CMK (cell line): ENCODE results near the gene MEP1B.
"Not testable (repeated sequence)": the region's sequence is repeated elsewhere in the genome, so short reads cannot be mapped to it uniquely, and the experiment has no call there.

Source experiments
- DNase-seq: peaks from one replicate; pipeline ENCODE4 v3.0.0-alpha.2; 2010; ENCODE audit warnings: low read depth

MEP1B gene

GRCh38 chr18:32209685-32210445 lies 20.0 kb downstream of the MEP1B start:
- no peak for DNase-seq

GRCh38 chr18:32213693-32214092 lies 23.9 kb downstream of the MEP1B start:
- DNase-seq, result no peak

GRCh38 chr18:32216390-32216789 lies 26.6 kb downstream of the MEP1B start:
- no peak for DNase-seq

- no peak for DNase-seq
Observed at GRCh38 chr18:32219431-32220018, 29.7 kb downstream of the MEP1B start.

- not testable (repeated sequence) for DNase-seq
Observed at GRCh38 chr18:32233348-32233747, 43.5 kb downstream of the MEP1B start.

GRCh38 chr18:32237049-32237448 lies 47.2 kb downstream of the MEP1B start:
- DNase-seq, result no peak

GRCh38 chr18:32238635-32239268 lies 48.9 kb downstream of the MEP1B start:
- DNase-seq, result no peak

GRCh38 chr18:32242395-32242794 lies 52.6 kb downstream of the MEP1B start:
- no peak for DNase-seq

- no peak for DNase-seq
Observed at GRCh38 chr18:32243358-32243757, 53.5 kb downstream of the MEP1B start.

GRCh38 chr18:32244881-32245280 lies 55.0 kb downstream of the MEP1B start:
- no peak for DNase-seq

GRCh38 chr18:32249147-32249929 lies 59.5 kb downstream of the MEP1B start:
- DNase-seq, result no peak

- no peak for DNase-seq
Observed at GRCh38 chr18:32251466-32251865, 61.6 kb downstream of the MEP1B start.

GRCh38 chr18:32252141-32252860 lies 62.5 kb downstream of the MEP1B start:
- no peak for DNase-seq

GRCh38 chr18:32255570-32255969 lies 65.7 kb downstream of the MEP1B start:
- no peak for DNase-seq

- DNase-seq, result no peak
Observed at GRCh38 chr18:32257084-32257785, 67.4 kb downstream of the MEP1B start.

GRCh38 chr18:32258148-32258547 lies 68.3 kb downstream of the MEP1B start:
- no peak for DNase-seq

GRCh38 chr18:32258558-32259204 lies 68.8 kb downstream of the MEP1B start:
- DNase-seq, result no peak

GRCh38 chr18:32259553-32259952 lies 69.7 kb downstream of the MEP1B start:
- no peak for DNase-seq

- no peak for DNase-seq
Observed at GRCh38 chr18:32261003-32261402, 71.2 kb downstream of the MEP1B start.

- DNase-seq, result no peak
Observed at GRCh38 chr18:32262092-32262491, 72.3 kb downstream of the MEP1B start.

- DNase-seq, result no peak
Observed at GRCh38 chr18:32264401-32264800, 74.6 kb downstream of the MEP1B start.
